ENCODE measurements around the gene SDHD. TPM values are rescaled to one million over a fixed set of nuclear protein-coding genes. Genes with fewer than 3 reads are reported as not detected.

Gene SDHD
- total and polyA plus RNA-seq, 2 of the 8 experiments (the other 6 are each of a cell fraction or from before 2014, with no cell fraction given), result 96.0 to 181 TPM

DNA sequence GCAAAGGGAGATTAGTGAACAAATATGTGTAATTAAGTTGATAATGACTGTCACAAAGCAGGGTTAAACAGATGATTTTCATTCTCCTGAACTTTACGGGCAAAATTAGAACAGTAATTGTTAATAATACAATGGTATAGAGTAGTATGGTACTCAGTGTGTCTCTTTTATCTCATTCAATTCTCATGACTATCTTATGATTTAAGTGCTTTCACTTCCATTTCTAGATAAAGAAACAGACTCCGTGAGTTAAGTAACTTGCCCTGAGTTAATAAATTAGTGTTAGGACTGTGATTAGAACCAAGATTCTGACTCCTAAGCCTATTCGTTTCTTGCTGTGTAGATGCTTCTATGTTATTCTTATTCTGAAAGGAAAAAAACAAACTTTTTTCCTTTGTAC lies 34.9 kb upstream of the SDHD start:
- Histone ChIP-seq H4K20me1 (replicated peaks in 1 of 2; ENCODE audit: control insufficient read depth in 1 of 2, insufficient read depth in 2 of 2, low read length in 2 of 2) (no peaks in the 10 kb centered on the region), H3K4me3 (ENCODE audit: extremely low read depth in 1 of 4, insufficient read depth in 2 of 4, low read depth in 3 of 4, low read length in 4 of 4) (no peak overlapping the region), H4K91ac (replicated peaks; ENCODE audit: insufficient read length, low read length) (no peak overlapping the region), H3K18ac (ENCODE audit: extremely low read depth, low read length) (no peak overlapping the region), H3K4me1 (replicated peaks in 1 of 4; ENCODE audit: control insufficient read depth in 3 of 4, insufficient read depth in 4 of 4, low read length in 3 of 4) (no peaks in the 10 kb centered on the region), H3K9me3 (ENCODE audit: insufficient read depth in 2 of 2, low read depth in 1 of 2, low read length in 1 of 2) (no peaks in the 10 kb centered on the region), H4K5ac (ENCODE audit: insufficient read length, low read depth, low read length) (no peak overlapping the region), H3K14ac (ENCODE audit: insufficient read length) (no peak overlapping the region), H2BK5ac (ENCODE audit: low read depth, low read length) (no peak overlapping the region), H3K4me2 (ENCODE audit: insufficient read depth in 1 of 2, low read depth in 2 of 2, low read length in 2 of 2) (no peak overlapping the region), H4K8ac (ENCODE audit: extremely low read depth, insufficient read depth, low read length) (no peak overlapping the region), H3K27ac (ENCODE audit: low read depth, low read length) (no peak overlapping the region), H2AFZ (ENCODE audit: low read length) (no peak overlapping the region), H3K36me3 (ENCODE audit: control insufficient read depth in 2 of 4, insufficient read depth in 4 of 4, low read length in 3 of 4) (peaks cover 3 to 51% (median 22%) of the 10 kb centered on the region in 4 experiments; a peak in 6 of 8 replicates), H2BK120ac (replicated peaks; ENCODE audit: low read depth, low read length) (no peak overlapping the region), H3K9ac (replicated peaks in 1 of 4; ENCODE audit: extremely low read depth in 1 of 4, low read depth in 3 of 4, low read length in 3 of 4) (no peak overlapping the region), H3K23me2 (ENCODE audit: low read depth, low read length) (no peaks in the 10 kb centered on the region), H2BK20ac (ENCODE audit: low read length) (no peak overlapping the region), H3K27me3 (replicated peaks in 1 of 4; ENCODE audit: control insufficient read depth in 3 of 4, extremely low read depth in 1 of 4, insufficient read depth in 3 of 4, low read length in 3 of 4) (no peaks in the 10 kb centered on the region), H3K4ac (replicated peaks; ENCODE audit: insufficient read length, low read depth, low read length) (no peak overlapping the region), H3K56ac (replicated peaks; ENCODE audit: insufficient read length, low read depth, low read length) (no peak overlapping the region), H2AK5ac (ENCODE audit: low read depth, low read length) (no peak overlapping the region), H3K79me1 (ENCODE audit: low read depth, low read length) (no peaks in the 10 kb centered on the region), H2BK15ac (ENCODE audit: low read length) (no peak overlapping the region), H2BK12ac (ENCODE audit: low read depth, low read length) (no peak overlapping the region), H3K79me2 (ENCODE audit: control insufficient read depth in 1 of 2, insufficient read depth in 2 of 2, low read length in 2 of 2) (peaks cover 0 to 2% of the 10 kb centered on the region in 2 experiments; a peak in 2 of 4 replicates), H3K23ac (ENCODE audit: insufficient read length) (no peak overlapping the region)
- DNase-seq (ENCODE audit: low read depth in 1 of 2, low spot score in 2 of 2) (no peak), FAIRE-seq (no peak)
- WGBS, 2 experiments (ENCODE audit: extremely low coverage in 1 of 2, insufficient coverage in 1 of 2, insufficient read length in 1 of 2, insufficient replicate concordance in 2 of 2, low coverage in 1 of 2, low lambda C conversion rate in 2 of 2, missing lambda C conversion rate in 1 of 2), result 84% methylated on average over 3 of the region's 3 CpGs; no CpG with 5 or more reads in 1 of the 2 experiments
- TF ChIP-seq ASH2L (IDR thresholded peaks at IDR 0.05; ENCODE audit: low read length), result no peak
- no peak for TF ChIP-seq CREB1 (IDR thresholded peaks at IDR 0.05)
- ChIA-PET CTCF (ENCODE audit: partially characterized antibody) (interaction anchor here (0.7 kb wide), 1 partner anchor 113 kb away, joined by 3 read pairs; no protein-coding TSS in a partner anchor), POLR2A (ENCODE audit: partially characterized antibody) (interaction anchor here (2.5 kb wide), 1 partner anchor 12 kb away, joined by 8 read pairs; no protein-coding TSS in a partner anchor)

Measured in H1 (cell line).